ENCODE results near the gene KIAA0513.

GRCh38 chr16:84990782-84991181 is 36.8 kb upstream of the KIAA0513 start:
- TF ChIP-seq EZH2phosphoT487 (IDR thresholded peaks at IDR 0.05) = no peak
- TF ChIP-seq CTCF (IDR thresholded peaks at IDR 0.05) = no peak

Data from neural progenitor cell (in vitro differentiated cells).